GM18511 (cell line): Measurements from ENCODE around the gene INKA2.
"Not testable (repeated sequence)": the region's sequence is repeated elsewhere in the genome, so short reads cannot be mapped to it uniquely, and the experiment has no call there.

Source experiments
- ATAC-seq: cut with Tn5 transposase; IDR thresholded peaks from one replicate; pipeline ENCODE4 v1.9.1; 2021; ENCODE audit warnings: mild to moderate bottlenecking, moderate library complexity; ENCODE audit not compliant: unreplicated experiment

The INKA2 gene

DNA sequence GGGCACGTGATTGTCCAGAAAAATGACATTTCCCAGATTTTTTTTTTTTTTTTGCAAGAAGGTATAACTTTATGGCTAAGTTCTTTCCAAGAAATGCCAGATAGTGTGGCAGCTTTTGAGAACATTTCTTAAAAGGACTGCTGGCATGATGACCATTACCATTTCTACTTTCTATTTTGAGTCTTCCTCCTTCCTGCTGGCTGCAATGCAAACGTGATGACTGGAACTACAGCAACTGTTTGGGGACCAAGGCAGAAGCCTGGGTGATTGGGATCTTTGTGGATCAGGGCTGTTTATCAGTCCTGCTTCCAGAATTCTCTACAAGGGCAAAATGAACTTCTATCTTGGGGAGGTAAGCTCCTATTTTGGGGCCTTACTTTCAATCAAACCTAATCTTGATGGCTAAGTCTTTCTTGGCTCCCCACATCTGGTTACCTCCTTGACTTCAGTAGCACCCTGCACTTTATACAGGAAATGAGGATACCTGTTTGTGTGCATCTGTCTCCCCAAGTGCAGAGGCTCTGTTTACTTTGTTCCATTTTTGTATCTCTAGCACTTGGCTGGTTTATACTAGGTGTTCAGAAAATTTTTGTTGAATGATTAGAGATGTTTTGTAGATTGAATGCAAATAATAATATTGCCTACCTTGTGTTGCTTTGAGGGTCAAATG, 12.8 kb upstream of the INKA2 start:
- ATAC-seq, result no peak

DNA sequence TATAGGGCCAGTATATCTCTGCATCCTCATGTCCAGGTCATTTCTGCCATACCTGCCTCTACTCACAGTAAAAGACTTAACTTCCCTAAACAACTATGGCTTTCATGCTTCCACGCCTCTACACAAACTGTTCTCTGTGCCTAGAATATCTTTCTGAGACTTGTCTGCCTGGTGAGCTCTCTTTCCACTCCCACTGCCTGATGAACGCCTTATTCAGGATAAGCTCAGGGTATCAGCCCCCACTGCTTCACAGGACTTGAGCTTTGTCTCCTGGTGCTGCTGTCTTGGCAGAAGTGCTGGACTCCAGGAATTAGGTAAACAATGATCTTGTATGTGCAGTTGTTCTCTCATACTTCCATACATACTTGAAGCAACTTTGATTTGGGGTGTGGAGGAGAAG, 11.7 kb upstream of the INKA2 start:
- ATAC-seq, result no peak

DNA sequence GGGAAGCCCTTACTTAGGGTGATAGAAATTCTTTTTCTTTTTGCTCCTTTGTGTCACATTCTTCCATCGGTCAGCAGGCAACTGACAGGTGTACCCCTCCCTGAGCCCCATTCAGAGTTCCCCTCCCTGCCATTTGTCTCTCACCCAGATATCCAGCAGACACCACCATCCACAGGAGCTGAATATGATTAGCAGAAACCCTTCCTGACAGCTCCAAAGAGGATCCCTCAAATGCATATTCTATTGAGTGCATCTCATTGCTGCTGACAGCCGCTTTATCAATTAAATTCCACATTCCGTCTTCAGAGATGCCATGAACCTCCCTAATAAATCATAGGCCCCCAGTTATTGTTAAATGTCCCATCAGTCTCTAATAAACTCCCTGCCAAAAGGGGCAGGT, 10.4 kb upstream of the INKA2 start:
- no peak for ATAC-seq

DNA sequence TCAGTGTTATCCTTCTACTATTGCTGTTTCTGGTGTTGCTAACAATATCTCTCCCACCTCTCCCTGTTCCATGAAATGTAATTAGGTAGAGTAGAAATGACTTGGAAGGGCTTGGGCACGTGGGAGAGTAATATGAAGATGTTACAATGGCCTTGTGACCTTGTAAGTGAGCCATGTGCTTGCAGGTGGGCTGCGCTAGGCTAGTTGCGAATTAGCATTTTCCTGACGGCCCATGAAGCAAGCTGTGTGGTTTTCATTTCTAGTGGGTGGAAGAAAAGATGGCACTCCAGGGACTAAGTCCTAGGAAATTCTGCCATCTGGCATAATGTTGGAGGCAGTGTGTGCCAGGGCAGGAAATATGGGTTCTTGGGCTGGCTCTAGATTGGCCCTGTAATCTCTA, 8.8 kb upstream of the INKA2 start:
- ATAC-seq, result no peak

DNA sequence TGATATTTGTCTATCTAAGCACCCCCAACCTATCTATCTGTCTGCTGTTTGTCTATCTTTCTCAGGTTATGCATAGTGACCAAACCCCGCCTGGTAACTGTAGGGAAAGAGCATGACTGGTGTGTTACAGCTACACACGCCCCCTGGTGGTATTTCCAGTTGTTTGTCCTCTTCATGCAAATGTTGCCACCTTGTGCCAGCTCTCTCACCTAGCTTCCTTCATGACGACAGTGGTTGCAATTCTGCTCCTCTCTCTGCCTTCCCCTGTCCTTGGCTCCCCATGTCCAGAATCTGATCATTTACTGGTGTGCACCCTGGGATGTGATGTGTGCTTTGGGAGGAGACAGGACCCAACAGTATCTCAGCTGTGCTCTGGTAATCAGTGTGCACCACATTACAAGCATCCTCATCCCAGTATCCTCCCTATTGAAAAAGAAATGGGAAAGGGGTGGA, 8.1 kb upstream of the INKA2 start:
- no peak for ATAC-seq

DNA sequence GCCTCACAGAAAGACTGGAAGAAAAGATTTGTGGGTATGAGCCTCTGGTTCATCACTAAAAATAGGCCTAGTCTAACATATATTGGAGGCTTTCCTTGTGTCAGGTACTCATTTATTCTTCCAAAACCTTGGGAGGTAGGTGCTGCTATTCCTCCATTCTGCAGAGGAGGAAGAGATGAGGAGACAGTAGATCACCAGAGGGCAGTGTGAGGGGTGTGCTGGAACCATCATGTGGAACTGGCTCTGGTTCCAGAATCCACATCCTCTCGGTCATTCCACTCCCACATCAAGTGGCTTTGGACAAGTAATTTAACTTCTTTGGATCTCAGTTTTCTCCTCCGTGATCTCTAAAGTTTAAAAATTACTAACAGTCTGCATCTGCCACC, 7.4 kb upstream of the INKA2 start:
- no peak for ATAC-seq

DNA sequence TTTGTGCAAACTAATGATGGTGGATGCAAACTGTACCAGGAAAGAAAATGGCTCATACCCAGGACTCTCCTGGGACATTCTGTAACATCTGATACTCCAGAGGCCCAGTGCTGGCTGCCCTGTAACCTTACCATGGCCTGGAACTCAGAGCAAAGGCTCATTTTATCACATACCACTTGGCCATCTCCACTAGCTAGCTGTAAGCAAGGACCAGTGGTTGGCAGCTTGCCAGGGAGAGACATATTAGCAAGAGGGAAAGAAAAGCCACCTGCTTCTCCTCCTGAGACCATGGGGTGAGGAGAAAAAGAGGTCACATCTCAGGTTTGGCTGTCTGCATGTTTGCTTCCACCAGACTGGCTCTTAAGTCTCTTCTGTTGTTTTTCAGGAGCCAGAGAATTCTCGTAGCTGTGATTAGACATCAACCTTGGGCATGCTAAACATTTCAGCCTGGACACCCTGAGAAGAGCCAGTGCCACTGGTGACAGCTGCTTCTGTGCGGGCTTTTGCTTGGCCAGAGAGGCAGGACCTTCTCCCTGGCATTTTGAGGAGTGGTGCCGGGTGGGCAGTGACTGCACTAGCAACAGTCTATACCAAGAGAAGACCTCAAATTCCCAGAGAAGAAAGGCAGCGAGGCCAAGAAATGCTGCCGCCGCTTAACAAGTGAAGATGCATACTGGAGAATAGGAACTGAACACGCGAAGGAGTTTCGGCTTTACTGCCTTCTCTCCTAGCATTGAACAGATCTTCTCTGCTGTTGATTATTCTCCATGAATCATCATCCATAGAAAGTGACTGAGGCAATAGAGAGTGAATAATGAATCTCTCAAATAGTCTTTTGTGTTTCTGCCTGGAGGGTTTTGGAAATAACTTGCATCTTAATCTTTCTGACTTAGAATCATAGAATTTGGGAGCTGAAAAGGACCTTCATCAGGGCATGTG, 6.7 kb upstream of the INKA2 start:
- ATAC-seq, result no peak

DNA sequence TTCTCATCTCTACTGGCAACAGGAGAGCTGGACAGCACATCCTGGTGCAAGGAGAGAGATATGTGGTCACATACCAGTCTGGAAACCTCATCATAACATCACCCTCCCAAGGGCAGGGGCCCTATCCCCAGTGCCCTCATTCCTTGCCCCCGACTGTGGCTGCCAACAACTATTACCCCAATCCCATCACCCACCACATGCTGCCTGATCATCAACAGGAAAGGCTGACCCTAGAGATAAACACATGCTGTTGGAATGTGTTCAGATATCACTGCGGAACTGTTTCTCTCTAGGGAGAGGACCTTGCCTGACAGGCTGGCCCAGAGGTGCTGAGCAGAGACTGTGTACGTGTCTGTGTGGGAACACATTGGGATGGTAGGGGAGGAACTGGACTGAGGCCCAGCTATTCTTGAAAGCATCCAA, 4.5 kb upstream of the INKA2 start:
- ATAC-seq, result no peak

DNA sequence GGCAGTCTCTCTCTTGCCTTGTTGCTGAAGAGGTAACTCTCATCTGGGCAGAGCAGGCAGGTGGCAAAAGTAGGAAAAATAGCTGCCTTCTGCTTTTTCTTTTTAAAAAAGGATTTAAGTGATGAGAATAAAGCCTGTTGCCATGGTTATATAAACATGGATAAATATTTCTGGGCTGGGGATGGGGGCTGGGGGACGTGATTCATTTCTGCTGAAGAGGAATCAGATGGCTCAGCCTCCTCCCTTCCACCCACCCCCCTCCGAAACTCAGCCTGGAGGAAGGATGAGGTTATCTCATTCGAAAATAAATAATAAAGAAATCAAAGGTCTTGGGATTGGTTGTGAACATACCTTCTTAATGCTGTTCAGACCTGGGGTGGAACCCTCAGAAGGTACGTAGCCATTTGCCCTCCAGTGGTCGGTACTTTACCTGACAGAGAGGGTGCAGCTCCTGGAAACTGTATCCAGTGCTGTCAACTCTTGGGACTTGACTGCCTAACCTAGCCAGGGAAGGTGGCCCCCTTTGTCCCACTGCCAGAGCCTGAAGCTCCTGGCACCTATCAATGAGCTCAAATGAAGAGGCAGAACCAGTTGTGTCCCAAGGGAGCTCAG, 3.8 kb upstream of the INKA2 start:
- no peak for ATAC-seq

DNA sequence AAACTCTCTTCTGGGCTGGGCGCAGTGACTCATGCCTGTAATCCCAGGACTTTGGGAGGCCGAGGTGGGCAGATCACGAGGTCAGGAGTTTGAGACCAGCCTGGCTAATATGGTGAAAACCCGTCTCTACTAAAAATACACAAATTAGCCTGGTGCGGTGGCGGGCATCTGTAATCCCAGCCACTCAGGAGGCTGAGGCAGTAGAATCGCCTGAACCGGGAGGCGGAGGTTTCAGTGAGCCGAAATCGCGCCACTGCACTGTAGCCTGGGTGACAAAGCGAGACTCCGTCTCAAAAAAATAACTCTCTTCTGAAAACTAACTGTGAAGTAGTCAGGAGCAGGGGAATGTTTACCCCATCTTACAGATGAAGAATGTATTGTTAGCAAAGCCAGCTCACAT, 3.1 kb upstream of the INKA2 start:
- ATAC-seq, result not testable (repeated sequence)

DNA sequence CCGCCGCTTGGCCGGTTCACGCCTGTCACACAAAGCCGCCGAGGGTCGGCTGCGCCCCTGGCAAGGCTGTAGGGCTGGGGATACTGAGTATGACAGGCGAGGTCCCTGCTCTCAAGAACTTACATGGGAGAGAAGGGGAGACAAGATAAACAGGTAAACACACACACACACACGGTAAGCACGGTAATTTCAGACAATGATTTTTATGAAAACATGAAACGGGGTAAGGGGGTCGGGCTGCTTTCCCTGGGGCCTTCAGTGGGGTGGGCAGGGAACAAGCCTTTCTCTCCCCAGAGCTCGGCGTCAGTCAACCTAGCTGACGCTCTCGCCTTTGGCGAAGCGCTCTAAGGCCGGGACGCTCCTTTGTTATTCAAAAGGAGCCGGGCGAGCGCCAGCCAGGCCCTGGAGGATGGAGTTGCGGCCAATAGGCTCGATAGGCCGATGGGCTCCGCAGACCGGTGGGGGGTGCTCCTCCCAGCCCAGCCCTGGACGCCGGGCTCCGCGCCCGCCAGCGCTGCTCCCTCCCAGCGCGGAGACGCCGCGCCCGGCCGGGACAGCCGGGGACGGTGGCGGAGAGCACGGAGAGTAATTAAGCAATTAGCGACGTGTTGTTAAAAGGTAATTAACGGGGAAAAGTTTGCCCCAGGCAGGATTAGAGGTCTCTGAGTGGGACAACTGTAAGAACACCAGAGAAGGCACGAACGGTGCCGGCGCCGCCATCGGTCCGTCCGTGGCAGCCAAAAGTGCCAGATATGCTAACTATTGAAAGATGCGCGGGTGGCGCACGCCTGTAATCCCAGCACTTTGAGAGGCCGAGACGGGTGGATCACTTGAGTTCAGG, 950 bp upstream of the INKA2 start:
- ATAC-seq, result peak; percentile 18

DNA sequence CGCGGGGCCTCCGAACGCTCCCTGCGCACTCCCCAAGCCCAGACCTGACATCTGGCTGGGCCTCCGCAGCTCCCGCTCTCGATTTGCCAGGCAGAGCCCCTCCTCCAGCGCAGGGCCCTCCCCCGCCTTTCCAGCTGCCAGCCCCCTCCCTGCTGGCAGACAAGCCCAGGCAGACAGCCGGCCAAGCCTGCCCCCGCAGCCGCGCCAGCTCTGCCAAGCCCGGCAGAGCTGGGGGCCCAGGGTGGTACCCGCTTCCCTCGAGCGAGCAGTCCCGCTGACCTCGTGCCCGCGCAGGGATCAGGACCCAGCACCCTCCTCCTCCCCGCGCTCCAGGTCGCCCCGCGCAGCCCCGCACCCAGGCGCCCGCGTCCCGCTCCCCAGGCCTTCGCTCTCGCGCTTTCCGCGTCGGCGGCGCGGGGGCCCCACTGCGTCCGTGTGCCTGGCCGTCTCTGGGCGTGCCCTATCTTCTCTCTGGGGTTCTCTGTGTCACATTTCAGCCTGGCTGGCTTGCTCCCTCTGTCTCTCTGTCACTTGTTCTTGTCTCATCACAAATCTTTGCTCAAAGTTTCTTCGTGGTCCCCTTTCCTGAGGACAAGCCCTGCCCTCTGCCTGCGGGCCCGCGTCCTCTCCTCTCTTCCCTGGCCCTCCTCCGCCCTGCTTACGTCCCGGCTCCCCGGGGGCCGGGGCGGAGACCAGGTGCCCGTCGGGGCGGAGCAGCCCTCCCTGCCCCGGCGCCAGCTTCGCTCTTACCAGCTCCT, 580 bp downstream of the INKA2 start:
- peak; percentile 55 for ATAC-seq

DNA sequence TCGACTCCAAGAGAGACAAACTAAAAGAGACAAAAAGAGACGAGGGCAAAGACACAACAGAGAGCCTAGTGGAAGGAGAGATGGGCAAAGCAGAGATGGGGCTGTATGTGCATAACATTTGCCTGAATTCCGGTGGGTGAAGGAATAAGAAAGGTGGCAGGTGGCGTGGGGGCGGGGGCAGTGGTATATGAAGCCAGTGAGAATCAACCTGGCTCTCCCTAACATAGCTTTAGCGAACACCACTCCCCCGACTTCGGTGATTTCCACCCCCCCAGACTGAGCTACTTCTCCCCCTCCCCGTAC, 1.1 kb downstream of the INKA2 start:
- ATAC-seq, result no peak

DNA sequence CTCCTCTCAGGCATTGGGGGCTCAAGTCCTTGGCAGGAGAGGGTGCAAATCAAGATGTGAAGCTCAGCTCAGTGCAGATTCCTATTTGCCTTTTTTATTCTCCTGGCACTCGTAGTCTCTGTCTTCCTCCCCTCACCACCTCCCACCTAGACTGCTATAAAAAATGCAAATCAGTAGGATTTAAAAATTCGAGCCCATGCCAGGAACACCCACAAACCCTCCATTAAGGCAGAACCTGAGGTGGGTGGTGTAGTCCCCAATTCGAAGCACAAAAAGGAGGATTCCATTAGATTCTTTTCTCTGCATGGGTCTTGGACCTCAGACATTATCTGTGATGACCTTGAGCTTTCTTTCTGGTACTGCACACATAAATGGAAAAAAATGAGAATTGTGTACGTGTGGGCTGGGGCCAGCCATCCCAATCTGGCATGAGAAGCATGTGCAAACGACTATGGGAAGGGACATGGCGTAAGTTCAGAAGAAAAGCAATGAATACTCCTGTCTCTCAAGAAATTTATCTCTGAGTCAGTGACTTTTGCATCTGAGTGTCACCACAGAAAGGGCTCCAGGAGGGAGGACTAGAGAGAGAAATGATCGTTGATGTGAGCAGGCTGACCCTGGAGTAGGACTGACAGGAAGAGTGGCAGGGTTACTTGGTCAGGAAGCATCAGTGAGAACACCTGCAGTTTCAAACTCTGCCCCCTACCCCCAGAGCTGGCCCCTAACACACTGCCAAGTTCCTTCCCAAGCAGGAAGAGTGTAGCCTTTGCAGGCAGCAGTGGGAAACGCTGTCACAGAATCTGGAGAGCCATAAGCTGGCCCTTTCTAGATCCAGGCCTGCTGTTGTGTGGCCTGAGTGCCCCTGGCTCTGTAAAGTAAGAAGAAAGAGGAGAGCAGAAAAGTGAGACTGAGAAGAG, 1.7 kb downstream of the INKA2 start:
- ATAC-seq, result no peak

DNA sequence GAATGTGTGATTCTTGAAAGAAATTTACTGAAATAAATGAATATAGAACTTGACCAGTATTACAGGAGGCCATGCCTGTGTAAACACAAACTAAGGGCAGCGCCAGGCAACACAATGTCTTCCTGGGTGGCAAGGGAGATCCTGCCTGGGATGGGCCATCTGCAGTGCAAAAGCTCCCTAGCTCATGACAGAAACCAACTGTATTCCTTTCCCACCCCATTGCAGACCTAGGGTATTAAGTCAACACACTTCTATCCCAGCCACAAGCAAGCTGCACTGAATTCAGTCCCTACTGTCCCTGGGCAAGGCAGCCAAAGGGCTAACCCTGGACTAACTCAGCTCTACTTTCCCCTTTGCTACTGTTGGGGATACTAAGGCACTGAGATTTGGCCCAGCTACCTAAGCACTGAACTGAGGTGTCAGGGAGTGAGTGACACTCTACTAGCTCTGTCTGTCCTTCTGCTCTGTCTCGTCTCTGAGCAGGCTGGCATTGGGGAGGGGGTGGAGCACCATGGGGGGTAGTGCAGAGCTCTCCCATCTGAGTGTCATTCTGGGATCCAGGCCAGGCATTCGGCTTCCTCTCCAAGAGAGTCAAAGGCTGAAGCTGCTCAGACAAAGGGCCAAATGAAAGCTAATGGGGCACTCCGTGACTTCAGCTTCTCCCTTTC, 2.5 kb downstream of the INKA2 start:
- no peak for ATAC-seq

DNA sequence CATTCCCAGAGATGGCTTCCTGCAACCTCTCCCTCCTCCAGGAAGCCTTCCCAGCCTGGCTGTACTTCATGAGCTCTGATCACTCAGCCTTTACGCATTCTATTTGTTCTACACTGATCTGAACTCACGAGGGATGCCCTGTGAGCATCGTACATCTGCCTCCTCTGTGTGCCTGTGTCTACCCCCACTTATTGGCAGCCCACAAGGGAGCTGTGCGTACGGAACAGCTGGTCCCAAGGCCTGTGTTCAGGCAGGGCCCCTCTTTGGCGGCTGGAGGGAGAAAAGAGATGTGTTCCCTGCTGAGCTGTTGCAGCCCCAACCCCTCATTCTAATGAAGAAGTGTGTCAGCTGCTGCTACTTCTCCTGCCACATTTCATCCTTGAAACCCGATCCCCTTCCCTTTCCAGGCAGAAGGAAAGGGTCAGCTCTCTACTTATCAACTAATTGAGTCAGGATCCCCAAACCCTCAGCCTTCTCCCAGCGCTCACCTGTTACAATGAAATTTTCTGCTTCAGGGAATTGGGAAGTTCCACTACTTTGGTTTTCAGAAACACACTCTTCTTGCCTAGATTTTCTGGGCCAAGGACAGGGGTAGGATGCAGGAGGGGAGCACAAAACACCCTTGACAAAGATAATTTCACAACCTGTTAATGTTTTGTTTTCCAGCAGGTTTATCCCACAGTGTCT, 3.2 kb downstream of the INKA2 start:
- no peak for ATAC-seq

DNA sequence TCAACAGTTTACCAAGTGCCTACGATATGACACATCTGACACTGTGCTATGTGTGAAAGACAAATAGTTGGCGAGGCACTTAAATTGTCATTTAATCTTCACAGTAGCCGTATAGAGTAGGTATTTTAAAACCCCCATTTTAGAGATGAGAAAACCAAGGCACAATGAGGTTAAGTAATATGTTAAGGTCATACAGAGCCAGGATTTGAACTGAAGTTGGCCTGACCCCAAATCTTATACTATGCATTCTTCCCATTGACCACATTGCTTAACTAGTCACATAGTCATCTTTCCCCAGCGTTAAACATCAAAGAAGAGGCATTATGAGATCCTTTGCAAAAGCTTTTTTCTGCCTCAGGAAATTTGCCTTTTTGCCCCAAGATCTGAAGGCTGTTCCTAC, 3.9 kb downstream of the INKA2 start:
- ATAC-seq, result no peak

DNA sequence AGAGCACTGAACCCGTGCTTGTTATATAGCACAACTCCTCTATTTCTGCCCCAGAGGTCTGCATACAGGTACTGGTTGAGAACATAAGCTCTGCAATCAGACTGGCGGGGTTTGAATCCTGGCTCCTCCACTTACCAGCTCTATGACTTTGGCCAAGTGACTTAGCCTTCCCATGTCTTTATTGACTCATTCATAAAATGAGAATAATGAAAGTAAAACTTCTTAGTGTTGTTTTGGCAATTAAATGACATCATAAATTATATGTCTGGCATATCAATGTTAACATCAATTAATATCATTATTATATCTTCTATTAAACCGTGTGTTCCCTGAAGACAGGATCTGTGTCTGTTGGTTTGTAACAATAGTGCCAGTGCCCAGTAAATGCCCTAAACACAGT, 4.3 kb downstream of the INKA2 start:
- no peak for ATAC-seq
